Nephron progenitor cell (in vitro differentiated cells): ENCODE measurements around the gene RAB31.

ENCODE experiments used
- DNase-seq: peaks from one replicate; pipeline ENCODE4 v3.0.0; 2021
- H3K27ac Mint-ChIP-seq: 2 replicates; pipeline ENCODE4 v1.8.0; 2021; ENCODE audit warnings: mild to moderate bottlenecking, moderate library complexity, mixed read lengths
- H3K27me3 Mint-ChIP-seq: 2 replicates; pipeline ENCODE4 v1.8.0; 2021; ENCODE audit warnings: mild to moderate bottlenecking, low read depth, mixed read lengths; ENCODE audit not compliant: poor library complexity
- H3K36me3 Mint-ChIP-seq: 2 replicates; pipeline ENCODE4 v1.8.0; 2021; ENCODE audit warnings: low read depth, mixed read lengths
- H3K4me1 Mint-ChIP-seq: 2 replicates; pipeline ENCODE4 v1.8.0; 2021; ENCODE audit warnings: mixed read lengths
- H3K4me3 Mint-ChIP-seq: 2 replicates; pipeline ENCODE4 v1.8.0; 2021; ENCODE audit warnings: mild to moderate bottlenecking, moderate library complexity, mixed read lengths
- H3K9me3 Mint-ChIP-seq: 2 replicates; pipeline ENCODE4 v1.8.0; 2021; ENCODE audit warnings: mild to moderate bottlenecking, moderate library complexity, mixed read lengths
- CTCF ChIP-seq: fragments of 200-600 bp; sonication (generic); IDR thresholded peaks from 2 replicates; pipeline ENCODE4 v1.5.0; 2021; ENCODE audit warnings: antibody characterized with exemption

Gene RAB31

GRCh38 chr18:9689253-9689652 lies 18.8 kb upstream of the RAB31 start:
- TF ChIP-seq CTCF: no peak
- Mint-ChIP-seq H3K9me3 (no peaks in the 10 kb centered on the region), H3K4me1 (peaks cover 7% of the 10 kb centered on the region), H3K36me3 (no peaks in the 10 kb centered on the region), H3K4me3 (no peak overlapping the region), H3K27me3 (peaks cover 6% of the 10 kb centered on the region), H3K27ac (no peak overlapping the region)
- DNase-seq: no peak

- H3K4me1 Mint-ChIP-seq: peaks cover under 1% of the 10 kb centered on the region
- no peak overlapping the region for H3K27ac Mint-ChIP-seq
- H3K9me3 Mint-ChIP-seq: no peaks in the 10 kb centered on the region
- TF ChIP-seq CTCF: no peak
- H3K27me3 Mint-ChIP-seq: peaks cover 11% of the 10 kb centered on the region
- H3K4me3 Mint-ChIP-seq: no peak overlapping the region
- DNase-seq: no peak
- no peaks in the 10 kb centered on the region for H3K36me3 Mint-ChIP-seq
Observed at GRCh38 chr18:9690418-9691188, 17.5 kb upstream of the RAB31 start.

- Mint-ChIP-seq H3K4me3 (no peak overlapping the region), H3K4me1 (no peaks in the 10 kb centered on the region), H3K27ac (no peak overlapping the region), H3K9me3 (no peaks in the 10 kb centered on the region), H3K27me3 (peaks cover 11% of the 10 kb centered on the region), H3K36me3 (no peaks in the 10 kb centered on the region)
- no peak for DNase-seq
- TF ChIP-seq CTCF: no peak
Observed at GRCh38 chr18:9691235-9691634, 16.9 kb upstream of the RAB31 start.

GRCh38 chr18:9694174-9694573 lies 13.9 kb upstream of the RAB31 start:
- Mint-ChIP-seq H3K4me1 (no peaks in the 10 kb centered on the region), H3K27me3 (peaks cover 15% of the 10 kb centered on the region), H3K4me3 (no peak overlapping the region), H3K9me3 (no peaks in the 10 kb centered on the region), H3K27ac (no peak overlapping the region), H3K36me3 (no peaks in the 10 kb centered on the region)
- TF ChIP-seq CTCF: no peak
- no peak for DNase-seq

GRCh38 chr18:9694952-9695495 lies 13.1 kb upstream of the RAB31 start:
- no peak for DNase-seq
- H3K36me3 Mint-ChIP-seq: no peaks in the 10 kb centered on the region
- no peaks in the 10 kb centered on the region for H3K4me1 Mint-ChIP-seq
- no peaks in the 10 kb centered on the region for H3K9me3 Mint-ChIP-seq
- no peak overlapping the region for H3K4me3 Mint-ChIP-seq
- peaks cover 9% of the 10 kb centered on the region for H3K27me3 Mint-ChIP-seq
- no peak overlapping the region for H3K27ac Mint-ChIP-seq
- no peak for TF ChIP-seq CTCF

- DNase-seq: no peak
- Mint-ChIP-seq H3K36me3 (no peaks in the 10 kb centered on the region), H3K27ac (no peak overlapping the region), H3K9me3 (no peaks in the 10 kb centered on the region), H3K4me1 (peaks cover 5% of the 10 kb centered on the region), H3K27me3 (peaks cover 9% of the 10 kb centered on the region), H3K4me3 (no peak overlapping the region)
- no peak for TF ChIP-seq CTCF
Observed at GRCh38 chr18:9695605-9696004, 12.5 kb upstream of the RAB31 start.
